Glomerular visceral epithelial cell (primary cell): Measurements from ENCODE around the gene TAGLN.
"Not testable (repeated sequence)": the region's sequence is repeated elsewhere in the genome, so short reads cannot be mapped to it uniquely, and the experiment has no call there.

Experiments used
- DNase-seq: peaks from one replicate; pipeline ENCODE4 v3.0.0-alpha.2; 2016; ENCODE audit errors: extremely low spot score

The TAGLN gene

GRCh38 chr11:117180661-117181585 lies 18.2 kb upstream of the TAGLN start:
- no peak for DNase-seq

GRCh38 chr11:117181586-117182550 lies 17.3 kb upstream of the TAGLN start:
- no peak for DNase-seq

DNA sequence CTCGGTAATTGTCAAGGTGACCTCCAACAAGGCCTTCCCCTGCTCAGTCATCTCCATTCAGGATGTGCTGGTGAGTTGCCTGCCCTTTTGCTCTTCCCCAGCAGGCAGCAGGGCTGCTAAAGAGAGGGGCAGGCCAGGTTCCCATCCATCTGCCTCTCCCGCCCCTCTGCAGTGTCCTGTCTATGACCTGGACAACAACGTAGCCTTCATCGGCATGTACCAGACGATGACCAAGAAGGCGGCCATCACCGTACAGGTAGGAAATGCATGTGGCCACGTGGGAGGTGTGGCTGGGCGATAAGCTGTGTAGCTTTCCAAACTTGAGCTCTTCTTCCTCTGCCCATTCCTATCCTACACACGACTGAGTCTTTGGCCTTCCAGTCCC lies 16.6 kb upstream of the TAGLN start:
- DNase-seq: no peak

- DNase-seq: not testable (repeated sequence)
Observed at GRCh38 chr11:117183178-117183577, 16.0 kb upstream of the TAGLN start.

DNA sequence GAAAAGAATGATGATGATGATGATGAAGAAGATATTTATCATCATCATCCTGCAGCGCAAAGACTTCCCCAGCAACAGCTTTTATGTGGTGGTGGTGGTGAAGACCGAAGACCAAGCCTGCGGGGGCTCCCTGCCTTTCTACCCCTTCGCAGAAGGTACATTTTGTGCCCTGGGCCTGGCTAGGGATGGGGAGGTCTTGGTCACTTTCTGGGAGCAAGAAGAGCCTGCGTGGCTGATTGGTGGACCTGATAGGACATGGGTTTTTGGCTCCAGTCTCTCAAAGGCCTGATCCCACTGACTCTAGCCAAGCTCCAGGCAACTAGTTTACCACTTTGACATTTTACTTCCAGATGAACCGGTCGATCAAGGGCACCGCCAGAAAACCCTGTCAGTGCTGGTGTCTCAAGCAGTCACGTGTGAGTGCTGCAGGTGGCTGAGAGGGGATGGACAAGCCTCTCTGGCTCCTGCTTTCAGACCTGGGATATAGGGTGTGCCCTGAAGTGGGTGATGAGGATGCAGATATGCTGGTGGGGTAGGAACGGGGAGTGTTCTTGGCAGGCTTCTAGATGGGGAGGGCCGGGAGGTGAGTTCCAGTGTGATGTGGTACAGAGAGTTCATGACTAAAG lies 15.3 kb upstream of the TAGLN start:
- no peak for DNase-seq

GRCh38 chr11:117185736-117186430 lies 13.3 kb upstream of the TAGLN start:
- DNase-seq: no peak

GRCh38 chr11:117186431-117186761 lies 12.8 kb upstream of the TAGLN start:
- no peak for DNase-seq

- no peak for DNase-seq
Observed at GRCh38 chr11:117187007-117187406, 12.2 kb upstream of the TAGLN start.

GRCh38 chr11:117187428-117187798 lies 11.8 kb upstream of the TAGLN start:
- DNase-seq: no peak

DNA sequence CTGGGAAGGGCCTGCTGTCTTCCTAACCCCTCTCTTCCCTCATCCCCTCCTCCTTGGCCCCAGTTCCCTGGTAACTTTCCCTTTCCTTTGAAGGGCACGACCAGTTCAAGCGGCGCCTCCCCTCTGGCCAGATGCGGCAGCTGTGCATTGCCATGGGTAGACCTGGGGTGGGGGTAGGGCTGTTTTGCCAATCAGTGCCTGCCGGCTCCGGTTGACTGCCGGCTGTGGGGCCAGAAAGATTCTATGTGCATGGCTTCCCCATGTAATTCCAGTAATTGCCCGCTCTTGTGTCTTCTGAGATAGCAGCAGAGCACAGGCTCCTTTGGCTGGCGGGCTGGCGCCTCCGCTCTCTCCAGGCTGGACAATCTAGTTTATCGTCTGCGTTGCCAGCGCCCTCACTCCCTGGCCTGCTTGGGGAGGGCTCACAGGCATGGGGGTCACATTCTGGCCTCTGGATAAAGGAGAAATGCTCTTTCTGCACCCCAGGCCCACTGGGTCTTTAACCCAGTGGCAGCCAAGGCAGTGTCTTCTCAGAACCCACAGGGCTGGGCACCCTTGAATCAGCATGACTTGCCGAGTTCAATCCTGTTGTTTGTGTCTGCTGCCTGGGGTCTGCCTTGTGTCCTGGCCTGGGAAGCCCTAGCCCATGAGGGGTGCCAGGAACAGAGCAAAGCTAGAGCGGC lies 11.2 kb upstream of the TAGLN start:
- DNase-seq: no peak

GRCh38 chr11:117188620-117189081 lies 10.5 kb upstream of the TAGLN start:
- no peak for DNase-seq

DNA sequence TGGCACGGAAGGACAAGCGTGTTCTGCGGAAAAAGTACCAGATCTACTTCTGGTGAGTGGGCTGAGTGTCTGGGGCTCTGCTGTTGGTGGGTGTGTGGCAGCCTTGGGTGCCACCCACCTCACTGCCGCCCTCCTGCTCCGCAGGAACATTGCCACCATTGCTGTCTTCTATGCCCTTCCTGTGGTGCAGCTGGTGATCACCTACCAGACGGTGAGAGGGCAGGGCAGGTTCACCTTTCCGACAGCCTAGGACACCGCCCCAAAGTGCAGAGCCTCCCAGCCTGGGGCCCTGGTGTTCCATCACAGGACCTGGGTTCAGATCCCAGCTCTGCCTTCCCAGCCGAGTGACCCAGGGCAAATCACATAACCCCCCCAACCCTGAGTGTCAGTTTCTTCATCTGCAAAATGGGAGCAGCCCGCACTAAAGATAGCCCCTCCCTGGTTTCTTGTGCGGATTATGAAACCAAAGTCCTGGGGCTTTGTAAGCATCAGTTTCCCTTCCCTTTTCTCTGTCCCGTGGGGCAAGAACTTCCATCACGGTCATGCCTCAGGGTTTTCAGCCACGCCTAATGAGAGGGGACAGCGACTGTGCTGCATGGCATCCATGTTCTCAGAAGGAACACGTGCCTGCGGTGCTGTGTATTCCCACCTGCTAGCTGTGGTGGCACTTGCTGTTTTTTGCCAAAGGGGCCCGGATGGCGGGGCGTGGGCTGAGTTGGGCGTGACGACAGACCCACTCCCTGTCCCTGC lies 9.8 kb upstream of the TAGLN start:
- no peak for DNase-seq

- DNase-seq: no peak
Observed at GRCh38 chr11:117189941-117190544, 9.1 kb upstream of the TAGLN start.

GRCh38 chr11:117191680-117192400 lies 7.3 kb upstream of the TAGLN start:
- DNase-seq: no peak

DNA sequence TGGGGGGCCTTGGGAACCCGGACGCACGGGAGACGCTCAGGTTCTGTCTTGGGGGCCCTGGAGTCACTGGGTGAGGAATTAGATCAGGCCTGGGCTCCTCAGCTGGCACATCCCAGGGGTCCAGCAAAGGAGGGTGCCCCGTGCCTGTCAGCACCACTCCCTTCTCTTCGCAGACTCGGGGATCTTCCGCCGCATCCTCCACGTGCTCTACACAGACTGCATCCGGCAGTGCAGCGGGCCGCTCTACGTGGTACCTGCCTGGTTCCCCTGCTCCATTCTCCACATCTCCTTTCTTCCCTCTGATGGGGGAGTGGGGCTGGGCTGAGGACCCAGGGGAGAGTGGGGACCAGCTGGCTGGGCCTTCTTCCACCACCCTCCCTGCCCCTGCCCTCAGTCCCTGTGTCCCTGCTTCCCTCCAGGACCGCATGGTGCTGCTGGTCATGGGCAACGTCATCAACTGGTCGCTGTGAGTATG lies 6.7 kb upstream of the TAGLN start:
- no peak for DNase-seq

GRCh38 chr11:117193130-117194020 lies 5.8 kb upstream of the TAGLN start:
- no peak for DNase-seq

DNA sequence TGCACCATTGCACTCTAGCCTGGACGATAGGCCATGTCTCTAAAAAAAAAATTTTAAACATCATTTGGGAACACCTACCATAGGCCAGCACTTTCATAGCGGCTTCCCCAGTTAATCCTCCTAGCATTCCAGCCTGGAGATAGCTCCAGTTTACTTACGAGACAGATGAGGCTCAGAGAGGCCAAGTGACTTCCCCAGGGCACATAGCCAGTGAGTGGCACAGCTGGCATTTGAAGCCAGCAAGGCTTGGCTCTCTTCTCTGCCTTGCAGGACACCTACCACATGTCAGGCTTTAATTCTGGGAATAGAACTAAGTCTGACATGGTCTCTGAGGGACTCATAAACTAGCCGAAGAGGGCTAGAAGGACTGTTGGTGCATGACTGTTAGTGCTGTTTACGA lies 4.9 kb upstream of the TAGLN start:
- DNase-seq: no peak

DNA sequence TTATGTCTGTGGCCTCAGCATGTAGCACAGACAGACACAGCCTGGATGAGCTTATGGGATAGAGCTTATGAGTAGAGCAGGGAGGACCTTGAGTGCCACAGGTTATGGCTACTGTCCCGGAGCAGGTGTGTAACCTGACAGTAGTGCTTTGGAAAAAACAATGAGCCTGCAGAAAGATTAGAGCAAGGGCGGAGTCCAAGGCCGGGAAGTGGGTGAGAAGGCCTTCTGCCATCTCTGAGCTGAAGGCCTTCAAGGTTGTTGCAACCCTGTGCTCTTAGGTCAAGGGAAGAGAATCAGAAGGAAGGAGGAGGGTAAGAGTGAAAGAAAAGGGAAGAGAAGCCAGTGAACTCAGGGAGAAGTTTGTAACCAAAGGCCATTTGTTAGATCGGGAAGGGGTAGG lies 3.9 kb upstream of the TAGLN start:
- no peak for DNase-seq
